ENCODE measurements around the gene LRRC8D. TPM values are rescaled to one million over a fixed set of nuclear protein-coding genes. Genes with fewer than 3 reads are reported as not detected.

The LRRC8D gene
- total RNA-seq, 1 experiment from 2014 or later, result 15.0 TPM

DNA sequence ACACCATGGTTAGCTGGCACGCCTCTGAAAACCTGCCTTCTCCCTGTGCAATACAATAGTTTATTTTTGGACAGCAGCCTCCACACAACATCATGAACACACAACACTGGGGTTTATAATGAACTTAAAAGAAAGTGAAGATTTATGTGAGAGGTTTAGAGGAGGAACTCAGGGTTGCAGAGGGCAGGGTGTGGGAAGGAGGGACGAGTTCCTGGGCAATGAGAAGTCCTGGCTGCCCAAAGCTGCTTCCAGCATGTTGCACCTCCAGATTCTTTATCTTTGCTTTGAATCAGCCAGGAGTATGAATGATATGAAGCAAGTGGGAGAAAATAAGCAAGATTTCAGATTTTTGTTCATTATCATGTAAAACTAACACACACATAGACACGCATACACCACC, 11.3 kb upstream of the LRRC8D start:
- H3K36me3 ChIP-seq (ENCODE audit: control insufficient read depth in 1 of 2, insufficient read depth in 2 of 2, low read length in 2 of 2), result no peaks in the 10 kb centered on the region
- RAD21 ChIA-PET (ENCODE audit: low non-redundant PET in 1 of 2, low total read pairs in 2 of 2, uncharacterized antibody in 2 of 2, unreplicated experiment in 2 of 2), result no interaction called here
- H4K20me1 ChIP-seq (ENCODE audit: insufficient read depth), result no peaks in the 10 kb centered on the region
- 0 out of 2 replicates have a peak, but pooled peaks cover 2% of the 10 kb centered on the region for H3K27me3 ChIP-seq (ENCODE audit: insufficient read depth, low read length)
- no peak overlapping the region for H3K4me2 ChIP-seq (ENCODE audit: low read length)
- no peak for DNase-seq (ENCODE audit: low read depth, low spot score)
- H3K9ac ChIP-seq (ENCODE audit: low read length), result no peak overlapping the region
- no peaks in the 10 kb centered on the region for H3K4me1 ChIP-seq (ENCODE audit: control insufficient read depth in 1 of 2, insufficient read depth in 2 of 2, low read length in 2 of 2)
- CTCF ChIA-PET, result no interaction called here
- no peaks in the 10 kb centered on the region for H3K79me2 ChIP-seq (ENCODE audit: insufficient read depth, low read length)
- TF ChIP-seq EZH2phosphoT487 (IDR thresholded peaks at IDR 0.05; ENCODE audit: borderline replicate concordance) (no peak), CEBPB (IDR thresholded peaks at IDR 0.05; ENCODE audit: low read depth) (no peak), EGR1 (IDR thresholded peaks at IDR 0.05; ENCODE audit: low read depth) (no peak), SP1 (IDR thresholded peaks at IDR 0.05; ENCODE audit: low read depth) (no peak)
- TF ChIP-seq, protein P1, sequence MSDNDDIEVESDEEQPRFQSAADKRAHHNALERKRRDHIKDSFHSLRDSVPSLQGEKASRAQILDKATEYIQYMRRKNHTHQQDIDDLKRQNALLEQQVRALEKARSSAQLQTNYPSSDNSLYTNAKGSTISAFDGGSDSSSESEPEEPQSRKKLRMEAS (IDR thresholded peaks at IDR 0.05), result no peak
- intact Hi-C loops (cut with micrococcal nuclease), result no loop called here
- no peak for ATAC-seq
- H3K4me3 ChIP-seq (replicated peaks in 1 of 2; ENCODE audit: low read depth in 1 of 2, low read length in 2 of 2), result no peak overlapping the region
- H2AFZ ChIP-seq (ENCODE audit: low read depth, low read length, poor library complexity, severe bottlenecking), result no peak overlapping the region
- no peaks in the 10 kb centered on the region for H3K9me3 ChIP-seq (ENCODE audit: control insufficient read depth in 1 of 2, insufficient read depth in 1 of 2, low read depth in 1 of 2, low read length in 2 of 2)
- no TSS peak for BruUV-seq (replicated peaks)
- no peaks in the 10 kb centered on the region for H3K9me2 ChIP-seq (ENCODE audit: insufficient read depth)
- POLR2A ChIA-PET, result no interaction called here
- no peak overlapping the region for H3K27ac ChIP-seq (ENCODE audit: low read depth, low read length)

DNA sequence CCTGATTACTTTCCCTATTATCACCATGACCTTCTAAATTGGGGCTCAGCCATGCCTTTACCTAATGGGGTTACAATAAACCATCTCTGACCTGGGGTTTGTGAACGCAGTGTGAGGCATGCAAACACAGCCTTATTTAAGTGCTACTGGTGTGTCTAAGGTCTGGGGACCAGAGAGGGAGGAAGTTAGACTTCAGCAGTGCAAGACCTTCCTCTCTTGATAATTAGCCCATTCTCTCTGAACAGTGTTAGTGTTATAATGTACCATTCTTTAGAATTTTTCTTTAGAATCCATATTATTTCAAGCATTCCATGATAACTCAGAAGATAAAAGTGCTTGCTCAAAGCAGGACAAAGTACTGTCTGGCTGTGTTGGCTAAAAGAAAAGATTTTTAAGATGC, 10.5 kb upstream of the LRRC8D start:
- BruUV-seq (replicated peaks), result no TSS peak
- Histone ChIP-seq H3K27me3 (ENCODE audit: insufficient read depth, low read length) (0 out of 2 replicates have a peak, but pooled peaks cover 7% of the 10 kb centered on the region), H3K4me2 (ENCODE audit: low read length) (no peak overlapping the region), H3K9me2 (ENCODE audit: insufficient read depth) (no peaks in the 10 kb centered on the region), H4K20me1 (ENCODE audit: insufficient read depth) (no peaks in the 10 kb centered on the region), H3K9me3 (ENCODE audit: control insufficient read depth in 1 of 2, insufficient read depth in 1 of 2, low read depth in 1 of 2, low read length in 2 of 2) (no peaks in the 10 kb centered on the region), H3K36me3 (ENCODE audit: control insufficient read depth in 1 of 2, insufficient read depth in 2 of 2, low read length in 2 of 2) (no peaks in the 10 kb centered on the region), H3K4me3 (replicated peaks in 1 of 2; ENCODE audit: low read depth in 1 of 2, low read length in 2 of 2) (no peak overlapping the region), H3K27ac (ENCODE audit: low read depth, low read length) (no peak overlapping the region), H3K4me1 (ENCODE audit: control insufficient read depth in 1 of 2, insufficient read depth in 2 of 2, low read length in 2 of 2) (no peaks in the 10 kb centered on the region), H3K79me2 (ENCODE audit: insufficient read depth, low read length) (no peaks in the 10 kb centered on the region), H2AFZ (ENCODE audit: low read depth, low read length, poor library complexity, severe bottlenecking) (no peak overlapping the region), H3K9ac (ENCODE audit: low read length) (no peak overlapping the region)
- intact Hi-C loops (cut with micrococcal nuclease), result no loop called here
- no peak for DNase-seq (ENCODE audit: low read depth, low spot score)
- RAD21 ChIA-PET (ENCODE audit: low non-redundant PET in 1 of 2, low total read pairs in 2 of 2, uncharacterized antibody in 2 of 2, unreplicated experiment in 2 of 2), result no interaction called here
- POLR2A ChIA-PET, result no interaction called here
- CTCF ChIA-PET, result no interaction called here
- TF ChIP-seq YY1 (IDR thresholded peaks at IDR 0.05; ENCODE audit: extremely low read depth, insufficient replicate concordance, low read depth, low read length), result no peak
- TF ChIP-seq JUND (IDR thresholded peaks at IDR 0.05), result no peak
- TF ChIP-seq ELF1 (IDR thresholded peaks at IDR 0.05; ENCODE audit: borderline replicate concordance, low read depth), result no peak
- no peak for TF ChIP-seq SP1 (IDR thresholded peaks at IDR 0.05; ENCODE audit: low read depth)
- no peak for TF ChIP-seq SIN3A (IDR thresholded peaks at IDR 0.05; ENCODE audit: low read depth)
- TF ChIP-seq EZH2phosphoT487 (IDR thresholded peaks at IDR 0.05; ENCODE audit: borderline replicate concordance), result no peak
- no peak for TF ChIP-seq EZH2 (IDR thresholded peaks at IDR 0.05)
- no peak for TF ChIP-seq EGR1 (IDR thresholded peaks at IDR 0.05; ENCODE audit: low read depth)
- no peak for TF ChIP-seq ZNF274 (IDR thresholded peaks at IDR 0.05; ENCODE audit: low read depth, low read length)
- TF ChIP-seq, protein P2, sequence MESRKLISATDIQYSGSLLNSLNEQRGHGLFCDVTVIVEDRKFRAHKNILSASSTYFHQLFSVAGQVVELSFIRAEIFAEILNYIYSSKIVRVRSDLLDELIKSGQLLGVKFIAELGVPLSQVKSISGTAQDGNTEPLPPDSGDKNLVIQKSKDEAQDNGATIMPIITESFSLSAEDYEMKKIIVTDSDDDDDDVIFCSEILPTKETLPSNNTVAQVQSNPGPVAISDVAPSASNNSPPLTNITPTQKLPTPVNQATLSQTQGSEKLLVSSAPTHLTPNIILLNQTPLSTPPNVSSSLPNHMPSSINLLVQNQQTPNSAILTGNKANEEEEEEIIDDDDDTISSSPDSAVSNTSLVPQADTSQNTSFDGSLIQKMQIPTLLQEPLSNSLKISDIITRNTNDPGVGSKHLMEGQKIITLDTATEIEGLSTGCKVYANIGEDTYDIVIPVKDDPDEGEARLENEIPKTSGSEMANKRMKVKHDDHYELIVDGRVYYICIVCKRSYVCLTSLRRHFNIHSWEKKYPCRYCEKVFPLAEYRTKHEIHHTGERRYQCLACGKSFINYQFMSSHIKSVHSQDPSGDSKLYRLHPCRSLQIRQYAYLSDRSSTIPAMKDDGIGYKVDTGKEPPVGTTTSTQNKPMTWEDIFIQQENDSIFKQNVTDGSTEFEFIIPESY (IDR thresholded peaks at IDR 0.05; ENCODE audit: extremely low read depth, insufficient replicate concordance, low read length), result no peak
- no peak for TF ChIP-seq SRF (IDR thresholded peaks at IDR 0.05; ENCODE audit: low read depth)
- ATAC-seq, result no peak

Data from HCT116 (cell line).